ENCODE measurements around the gene PARP2. TPM values are rescaled to one million over a fixed set of nuclear protein-coding genes. Genes with fewer than 3 reads are reported as not detected.

PARP2 gene
- total RNA-seq, 1 donor from 2014 or later, result 15.6 TPM

DNA sequence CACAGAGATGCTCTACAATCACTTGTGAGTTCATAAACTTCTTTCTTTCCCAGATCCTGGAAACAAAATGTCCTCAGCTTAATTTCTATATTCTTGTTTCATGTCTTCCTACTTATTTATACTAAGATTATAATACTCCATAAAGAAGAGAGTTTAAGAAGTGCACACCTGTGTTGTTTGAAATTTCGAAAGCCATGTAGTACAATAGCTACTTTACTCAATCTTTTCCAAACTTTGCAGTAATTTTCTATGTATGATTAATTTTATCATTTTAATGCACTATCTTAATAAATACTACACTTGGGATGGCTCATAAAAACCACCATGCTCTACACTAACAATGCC, 37.4 kb upstream of the PARP2 start:
- Histone ChIP-seq H3K27me3 (no peaks in the 10 kb centered on the region), H3K36me3 (peaks cover 8% of the 10 kb centered on the region), H3K4me3 (peak overlapping the region; percentile 65), H3K27ac (no peak overlapping the region), H3K9me3 (no peaks in the 10 kb centered on the region), H3K4me1 (peaks cover 6% of the 10 kb centered on the region)
- no peak for TF ChIP-seq CTCF (IDR thresholded peaks at IDR 0.05)
- ATAC-seq, result no peak
- intact Hi-C loops (cut with DNase I), result no loop called here
- no peak for DNase-seq

DNA sequence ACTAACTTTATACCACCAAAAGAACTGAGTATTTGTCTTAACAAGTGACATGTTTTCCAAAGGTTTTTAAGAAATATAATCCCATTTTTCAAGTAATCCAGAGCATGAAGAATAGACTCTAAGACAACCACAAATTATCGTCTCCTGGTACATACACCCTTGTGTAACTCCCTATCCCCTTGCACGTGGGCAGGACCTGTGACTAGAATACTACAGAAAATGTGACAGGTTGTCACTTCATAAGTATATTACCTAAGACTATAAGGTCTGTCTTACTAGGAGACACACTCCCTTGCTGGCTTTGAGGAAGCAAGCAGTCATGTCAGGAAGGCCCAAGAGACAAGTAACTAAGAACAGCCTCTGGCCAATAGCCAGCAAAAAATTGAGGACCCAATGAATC, 29.4 kb upstream of the PARP2 start:
- DNase-seq, result no peak
- TF ChIP-seq CTCF (IDR thresholded peaks at IDR 0.05), result no peak

GRCh38 chr14:20317720-20318119, 25.7 kb upstream of the PARP2 start:
- intact Hi-C loops (cut with DNase I), result no loop called here
- no peaks in the 10 kb centered on the region for H3K27me3 ChIP-seq
- DNase-seq (peak; percentile 47), ATAC-seq (no peak)
- no peaks in the 10 kb centered on the region for H3K9me3 ChIP-seq
- TF ChIP-seq CTCF (IDR thresholded peaks at IDR 0.05), result no peak
- no peak overlapping the region for H3K4me3 ChIP-seq
- H3K4me1 ChIP-seq, result no peaks in the 10 kb centered on the region
- H3K36me3 ChIP-seq, result peaks cover 89% of the 10 kb centered on the region
- H3K27ac ChIP-seq, result no peak overlapping the region

More for the DNA sequence above, 29.4 kb upstream of the PARP2 start:
- no peaks in the 10 kb centered on the region for H3K9me3 ChIP-seq
- H3K27ac ChIP-seq, result no peak overlapping the region
- H3K27me3 ChIP-seq, result no peaks in the 10 kb centered on the region
- no peak for ATAC-seq
- intact Hi-C loops (cut with DNase I), result no loop called here
- no peak overlapping the region for H3K4me3 ChIP-seq
- no peaks in the 10 kb centered on the region for H3K4me1 ChIP-seq
- peaks cover 75% of the 10 kb centered on the region for H3K36me3 ChIP-seq

DNA sequence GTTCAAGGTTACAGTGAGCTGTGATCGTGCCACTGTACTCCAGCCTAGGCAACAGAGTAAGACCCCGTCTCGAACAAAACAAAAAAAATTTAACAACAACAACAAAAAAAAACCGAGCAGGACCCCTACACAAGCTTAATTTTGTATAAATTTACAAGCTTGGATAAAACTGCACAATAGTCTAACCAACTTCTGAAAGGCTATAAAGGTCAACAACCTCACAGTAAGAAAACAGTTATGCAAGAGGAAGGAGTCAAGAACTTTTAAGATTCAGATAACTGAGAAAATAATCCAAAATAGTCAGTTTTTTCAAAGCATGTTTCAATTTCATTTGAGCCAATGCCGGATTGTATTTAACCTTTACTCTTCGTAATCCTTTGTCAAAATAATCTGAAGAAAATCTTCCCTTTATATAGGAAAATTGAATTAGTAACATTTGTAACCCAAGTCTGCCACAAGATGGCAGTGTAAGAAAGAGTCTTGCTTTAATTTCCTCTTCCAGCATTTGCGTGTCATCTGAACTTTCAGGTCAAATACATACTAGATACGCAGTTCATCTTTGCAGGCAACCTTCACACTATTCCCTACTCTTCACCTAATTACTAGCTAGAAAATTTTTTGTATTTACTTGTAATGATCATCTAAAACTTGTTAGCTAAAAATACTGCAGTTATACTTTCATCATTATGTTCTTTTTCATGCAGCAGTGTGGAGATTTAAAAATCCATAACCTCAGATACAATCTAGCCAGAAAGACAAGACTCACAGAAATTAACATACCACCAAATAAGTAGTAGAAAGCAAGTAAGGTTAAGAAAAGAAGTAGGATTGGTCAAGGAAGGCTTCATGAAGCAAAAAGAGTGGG, 16.2 kb upstream of the PARP2 start:
- Histone ChIP-seq H3K27me3 (no peaks in the 10 kb centered on the region), H3K4me1 (peaks cover 19% of the 10 kb centered on the region), H3K9me3 (no peaks in the 10 kb centered on the region), H3K27ac (peak overlapping the region; percentile 6), H3K4me3 (no peak overlapping the region), H3K36me3 (peaks cover 49% of the 10 kb centered on the region)
- TF ChIP-seq CTCF (IDR thresholded peaks at IDR 0.05), result peak; percentile 83
- ATAC-seq, result peak; percentile 80
- intact Hi-C loops (cut with DNase I), result loop anchor here (10.0 kb wide), 1 partner anchor 778 kb away; the partner anchor contains the start of gene TMEM253
- no peak for DNase-seq

- Histone ChIP-seq H3K4me3 (no peak overlapping the region), H3K27ac (no peak overlapping the region), H3K9me3 (no peaks in the 10 kb centered on the region), H3K4me1 (peaks cover 23% of the 10 kb centered on the region), H3K27me3 (no peaks in the 10 kb centered on the region), H3K36me3 (peaks cover 43% of the 10 kb centered on the region)
- no peak for DNase-seq
- no peak for TF ChIP-seq CTCF (IDR thresholded peaks at IDR 0.05)
- intact Hi-C loops (cut with DNase I), result loop anchor here (10.0 kb wide), 1 partner anchor 776 kb away; the partner anchor contains the start of gene TMEM253
- ATAC-seq, result no peak
Measured at GRCh38 chr14:20328705-20329104, 14.7 kb upstream of the PARP2 start.

Measured in upper lobe of right lung (tissue), 1 donor.